Activated CD8-positive, alpha-beta T cell treated with anti-CD3 and anti-CD28 coated beads for 36 hours (primary cell): ENCODE measurements around the gene OGG1. TPM values are rescaled to one million over a fixed set of nuclear protein-coding genes. Genes with fewer than 3 reads are reported as not detected.

Source experiments
- ATAC-seq: fragments of 200-7000 bp; cut with Tn5 transposase; one replicate; pipeline ENCODE4 v1.10.0; 2021; ENCODE audit warnings: mild to moderate bottlenecking, moderate library complexity
- CTCF ChIA-PET: fragments of 350-600 bp; sonication (Branson Sonifier 250); formaldehyde crosslinking; loops from one replicate; lab custom pipeline; 2021; ENCODE audit warnings: antibody characterized with exemption; lab: Charles Lee
- POLR2A ChIA-PET: fragments of 350-600 bp; sonication (Branson Sonifier 250); formaldehyde crosslinking; loops from one replicate; lab custom pipeline; 2021; ENCODE audit warnings: antibody characterized with exemption; lab: Charles Lee
- DNase-seq: peaks from one replicate; pipeline ENCODE4 v3.0.0-alpha.2; 2020
- H3K27ac Mint-ChIP-seq: one replicate; pipeline ENCODE4 v1.8.0; 2021; ENCODE audit warnings: mild to moderate bottlenecking, mixed read lengths
- H3K27me3 Mint-ChIP-seq: one replicate; pipeline ENCODE4 v1.8.0; 2021; ENCODE audit warnings: mixed read lengths
- H3K36me3 Mint-ChIP-seq: one replicate; pipeline ENCODE4 v1.8.0; 2021; ENCODE audit warnings: low read depth, mixed read lengths
- H3K4me1 Mint-ChIP-seq: one replicate; pipeline ENCODE4 v1.8.0; 2021; ENCODE audit warnings: low read depth, mixed read lengths
- H3K4me3 Mint-ChIP-seq: one replicate; pipeline ENCODE4 v1.8.0; 2021; ENCODE audit warnings: mild to moderate bottlenecking, moderate library complexity, mixed read lengths
- H3K9me3 Mint-ChIP-seq: one replicate; pipeline ENCODE4 v1.8.0; 2021; ENCODE audit warnings: mixed read lengths
- CTCF ChIP-seq: fragments of 200-600 bp; IDR thresholded peaks from one replicate; pipeline ENCODE4 v1.8.0; 2022; ENCODE audit warnings: antibody characterized with exemption, mild to moderate bottlenecking
- intact Hi-C: fragments of 100-400 bp; cut with micrococcal nuclease; formaldehyde crosslinking; loops from one replicate; pipeline ENCODE4 v1.10.0; 2022
- total RNA-seq, 2 experiments: library from RNA; stranded (reverse); gene quantifications; one replicate each; pipeline ENCODE4 v1.2.3, GENCODE V29; 2021

The OGG1 gene
- total RNA-seq, 2 experiments from 2014 or later = 32.4 to 39.3 TPM

GRCh38 chr3:9749296-9749644, 482 bp upstream of the OGG1 start:
- DNase-seq (no peak), ATAC-seq (no peak)
- intact Hi-C loops = no loop called here
- Mint-ChIP-seq H3K27ac (peak overlapping the region; percentile 94), H3K4me1 (peaks cover 40% of the 10 kb centered on the region), H3K36me3 (peaks cover 68% of the 10 kb centered on the region), H3K27me3 (no peaks in the 10 kb centered on the region), H3K9me3 (no peaks in the 10 kb centered on the region), H3K4me3 (peak overlapping the region; percentile 88)
- POLR2A ChIA-PET = interaction anchor here (1.0 to 7.4 kb wide), 10 partner anchors 9 to 52 kb away, joined by 3 to 50 read pairs (median 7); partner anchors contain the start of genes ARPC4, BRPF1 and TADA3
- TF ChIP-seq CTCF = no peak
- CTCF ChIA-PET = interaction anchor here (0.8 to 3.2 kb wide), 7 partner anchors 10 to 58 kb away, joined by 3 to 15 read pairs (median 5); partner anchors contain the start of gene BRPF1

GRCh38 chr3:9750556-9751411, 1.0 kb downstream of the OGG1 start:
- POLR2A ChIA-PET = interaction anchor here (0.5 to 7.4 kb wide), 13 partner anchors 9 to 361 kb away, joined by 3 to 50 read pairs (median 5); partner anchors contain the start of genes ARPC4, BRPF1, CAMK1 and TADA3
- peak overlapping the region; percentile 88 for H3K4me3 Mint-ChIP-seq
- ATAC-seq (no peak), DNase-seq (no peak)
- H3K9me3 Mint-ChIP-seq = no peaks in the 10 kb centered on the region
- no peaks in the 10 kb centered on the region for H3K27me3 Mint-ChIP-seq
- peaks cover 70% of the 10 kb centered on the region for H3K36me3 Mint-ChIP-seq
- peaks cover 46% of the 10 kb centered on the region for H3K4me1 Mint-ChIP-seq
- peak overlapping the region; percentile 94 for H3K27ac Mint-ChIP-seq
- intact Hi-C loops = loop anchor here (2.0 kb wide), 1 partner anchor 42 kb away; the partner anchor contains the start of genes ARPC4 and TADA3
- no peak for TF ChIP-seq CTCF
- CTCF ChIA-PET = interaction anchor here (1.0 to 3.9 kb wide), 6 partner anchors 14 to 195 kb away, joined by 3 to 15 read pairs (median 4); partner anchors contain the start of gene BRPF1

GRCh38 chr3:9754678-9755077, 4.9 kb downstream of the OGG1 start:
- peaks cover 29% of the 10 kb centered on the region for H3K4me1 Mint-ChIP-seq
- intact Hi-C loops = no loop called here
- H3K36me3 Mint-ChIP-seq = peaks cover 71% of the 10 kb centered on the region
- no peak overlapping the region for H3K4me3 Mint-ChIP-seq
- H3K27ac Mint-ChIP-seq = peak overlapping the region; percentile 27
- H3K9me3 Mint-ChIP-seq = no peaks in the 10 kb centered on the region
- H3K27me3 Mint-ChIP-seq = no peaks in the 10 kb centered on the region
- DNase-seq (no peak), ATAC-seq (no peak)
- ChIA-PET POLR2A (interaction anchor here (0.7 to 1.8 kb wide), 6 partner anchors 9 to 88 kb away, joined by 3 to 7 read pairs (median 4); partner anchors contain the start of gene BRPF1), CTCF (no interaction called here)
- TF ChIP-seq CTCF = no peak

- peaks cover 58% of the 10 kb centered on the region for H3K36me3 Mint-ChIP-seq
- H3K4me1 Mint-ChIP-seq = peaks cover 14% of the 10 kb centered on the region
- no peaks in the 10 kb centered on the region for H3K27me3 Mint-ChIP-seq
- TF ChIP-seq CTCF = no peak
- no peak overlapping the region for H3K27ac Mint-ChIP-seq
- ChIA-PET POLR2A (no interaction called here), CTCF (no interaction called here)
- H3K9me3 Mint-ChIP-seq = no peaks in the 10 kb centered on the region
- ATAC-seq = no peak
- DNase-seq = no peak
- intact Hi-C loops = no loop called here
- no peak overlapping the region for H3K4me3 Mint-ChIP-seq
These were observed 7.7 kb downstream of the OGG1 start for GRCh38 chr3:9757427-9757826.
